Neutrophil (primary cell): ENCODE measurements around the gene MDM4.

Experiments
- H3K27ac ChIP-seq: fragments of 200-600 bp; sonication (generic); 2 replicates; pipeline ENCODE4 v1.5.1; 2016; ENCODE audit warnings: mild to moderate bottlenecking, moderate library complexity
- H3K27me3 ChIP-seq: fragments of 200-600 bp; sonication (generic); 2 replicates; pipeline ENCODE4 v1.6.0; 2016; ENCODE audit warnings: mild to moderate bottlenecking
- H3K36me3 ChIP-seq: fragments of 200-600 bp; sonication (generic); 2 replicates; pipeline ENCODE4 v1.5.1; 2017
- H3K4me1 ChIP-seq, 2 experiments: fragments of 200-600 bp in 1 of 2; sonication (generic) in 1 of 2; 1 replicate in 1 of 2; 2 replicates in 1 of 2; pipeline versions ENCODE4 v1.5.1 to v1.6.1; 2013 to 2016; ENCODE audit warnings: low read depth in 1 of 2, low read length in 1 of 2, mild to moderate bottlenecking in 1 of 2, moderate library complexity in 1 of 2; ENCODE audit not compliant: control insufficient read depth in 1 of 2, insufficient read depth in 1 of 2
- H3K4me3 ChIP-seq, 2 experiments: fragments of 200-600 bp in 1 of 2; sonication (generic) in 1 of 2; 1 replicate in 1 of 2; 2 replicates in 1 of 2; pipeline ENCODE4 v1.5.1; 2013 to 2016; ENCODE audit warnings: low read depth in 1 of 2, low read length in 1 of 2, mild to moderate bottlenecking in 1 of 2, moderate library complexity in 1 of 2
- H3K9me3 ChIP-seq: fragments of 200-600 bp; sonication (generic); 2 replicates; pipeline ENCODE4 v1.5.1; 2016
- TF ChIP-seq, protein P1 (sequence below): fragments of 200-600 bp; sonication (generic); IDR thresholded peaks from 2 replicates; pipeline ENCODE4 v1.5.1; 2016; ENCODE audit warnings: antibody characterized with exemption

MDM4 gene

DNA sequence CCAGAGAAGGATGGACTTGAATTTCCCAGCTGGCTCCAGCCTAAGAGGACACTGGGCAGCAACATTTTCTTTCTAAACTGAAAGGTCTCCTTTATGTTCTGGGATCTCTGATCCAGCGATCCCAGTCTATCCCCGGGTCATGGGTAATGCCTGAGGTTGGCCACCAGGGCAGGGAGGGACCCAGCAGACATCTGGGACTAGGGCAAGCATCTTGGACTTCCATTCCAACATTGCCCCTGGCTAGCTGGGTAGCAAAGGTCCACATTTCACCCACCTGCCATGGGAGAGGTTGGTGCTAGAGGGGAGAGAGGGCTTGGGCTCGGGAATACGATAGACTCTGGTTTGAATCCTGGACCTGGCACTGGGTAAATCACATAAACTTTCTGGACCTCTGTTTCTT is 84.8 kb downstream of the MDM4 start:
- Histone ChIP-seq H3K27me3 (peaks cover 8% of the 10 kb centered on the region), H3K27ac (no peak overlapping the region), H3K36me3 (no peaks in the 10 kb centered on the region), H3K4me3 (no peak overlapping the region), H3K4me1 (no peaks in the 10 kb centered on the region), H3K9me3 (no peaks in the 10 kb centered on the region)
- TF ChIP-seq, protein P1, sequence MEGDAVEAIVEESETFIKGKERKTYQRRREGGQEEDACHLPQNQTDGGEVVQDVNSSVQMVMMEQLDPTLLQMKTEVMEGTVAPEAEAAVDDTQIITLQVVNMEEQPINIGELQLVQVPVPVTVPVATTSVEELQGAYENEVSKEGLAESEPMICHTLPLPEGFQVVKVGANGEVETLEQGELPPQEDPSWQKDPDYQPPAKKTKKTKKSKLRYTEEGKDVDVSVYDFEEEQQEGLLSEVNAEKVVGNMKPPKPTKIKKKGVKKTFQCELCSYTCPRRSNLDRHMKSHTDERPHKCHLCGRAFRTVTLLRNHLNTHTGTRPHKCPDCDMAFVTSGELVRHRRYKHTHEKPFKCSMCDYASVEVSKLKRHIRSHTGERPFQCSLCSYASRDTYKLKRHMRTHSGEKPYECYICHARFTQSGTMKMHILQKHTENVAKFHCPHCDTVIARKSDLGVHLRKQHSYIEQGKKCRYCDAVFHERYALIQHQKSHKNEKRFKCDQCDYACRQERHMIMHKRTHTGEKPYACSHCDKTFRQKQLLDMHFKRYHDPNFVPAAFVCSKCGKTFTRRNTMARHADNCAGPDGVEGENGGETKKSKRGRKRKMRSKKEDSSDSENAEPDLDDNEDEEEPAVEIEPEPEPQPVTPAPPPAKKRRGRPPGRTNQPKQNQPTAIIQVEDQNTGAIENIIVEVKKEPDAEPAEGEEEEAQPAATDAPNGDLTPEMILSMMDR = no peak

DNA sequence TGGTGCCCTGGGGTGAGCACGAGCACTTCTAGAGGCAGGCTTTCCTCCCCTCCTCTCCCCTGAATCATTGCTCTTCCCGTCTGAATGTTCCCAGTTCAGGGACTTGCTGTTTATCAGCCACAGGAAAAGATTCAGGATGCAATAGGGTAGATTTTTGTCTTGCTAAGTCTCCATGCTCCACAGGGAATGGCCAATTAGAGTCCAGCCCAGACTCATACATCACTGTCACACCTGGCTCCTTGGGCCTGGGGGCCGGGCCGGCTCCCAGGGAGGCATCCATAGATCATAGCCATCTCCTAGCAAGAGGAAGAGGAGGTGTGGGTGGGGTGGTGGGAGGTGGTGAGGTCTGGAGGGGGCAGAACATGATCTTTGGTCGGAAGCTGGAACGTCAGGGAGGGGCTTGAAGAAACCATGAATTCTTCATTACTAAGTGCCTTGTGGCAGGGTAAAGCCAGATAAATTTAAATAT is 85.9 kb downstream of the MDM4 start:
- TF ChIP-seq, protein P1 = no peak
- Histone ChIP-seq H3K27ac (no peak overlapping the region), H3K9me3 (no peaks in the 10 kb centered on the region)

DNA sequence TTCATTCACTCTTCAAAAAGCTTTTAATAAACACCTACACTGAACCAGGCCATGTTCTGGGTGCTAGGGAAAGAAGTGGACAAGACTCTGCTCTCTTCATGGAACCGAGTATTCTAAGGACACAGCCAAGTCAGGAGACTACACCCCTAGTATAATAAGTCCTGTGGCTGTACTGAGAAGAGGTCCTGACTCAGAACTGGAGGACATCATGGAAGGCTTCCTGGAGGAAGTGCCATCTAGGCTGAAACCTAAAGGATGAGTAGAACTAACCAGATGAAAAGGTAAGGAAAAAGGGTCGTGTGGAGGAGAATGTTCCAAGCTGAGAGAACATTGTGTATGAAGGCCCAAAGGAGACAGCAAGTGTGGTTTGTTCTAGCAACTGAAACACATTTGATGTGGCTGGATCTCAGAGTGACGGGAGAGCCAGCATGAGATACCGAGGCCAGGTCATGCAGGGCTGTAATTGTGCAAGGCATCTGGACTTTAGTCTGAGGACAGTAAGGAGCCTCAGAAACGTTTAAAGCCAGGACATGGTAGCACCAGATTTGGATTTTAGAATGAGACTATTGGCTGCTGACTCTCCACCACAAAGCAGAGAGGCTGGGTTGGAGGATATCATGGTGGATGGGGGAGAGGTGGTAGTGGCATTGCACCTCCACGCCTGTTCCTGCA is 86.8 kb downstream of the MDM4 start:
- Histone ChIP-seq H3K9me3 (no peaks in the 10 kb centered on the region), H3K4me3 (no peak overlapping the region), H3K27ac (no peak overlapping the region), H3K4me1 (no peaks in the 10 kb centered on the region), H3K36me3 (no peaks in the 10 kb centered on the region), H3K27me3 (peaks cover 19% of the 10 kb centered on the region)
- TF ChIP-seq, protein P1 = no peak

More for the DNA sequence above, 85.9 kb downstream of the MDM4 start:
- H3K4me1 ChIP-seq = no peaks in the 10 kb centered on the region
- no peaks in the 10 kb centered on the region for H3K36me3 ChIP-seq
- H3K27me3 ChIP-seq = peaks cover 11% of the 10 kb centered on the region
- H3K4me3 ChIP-seq = no peak overlapping the region

DNA sequence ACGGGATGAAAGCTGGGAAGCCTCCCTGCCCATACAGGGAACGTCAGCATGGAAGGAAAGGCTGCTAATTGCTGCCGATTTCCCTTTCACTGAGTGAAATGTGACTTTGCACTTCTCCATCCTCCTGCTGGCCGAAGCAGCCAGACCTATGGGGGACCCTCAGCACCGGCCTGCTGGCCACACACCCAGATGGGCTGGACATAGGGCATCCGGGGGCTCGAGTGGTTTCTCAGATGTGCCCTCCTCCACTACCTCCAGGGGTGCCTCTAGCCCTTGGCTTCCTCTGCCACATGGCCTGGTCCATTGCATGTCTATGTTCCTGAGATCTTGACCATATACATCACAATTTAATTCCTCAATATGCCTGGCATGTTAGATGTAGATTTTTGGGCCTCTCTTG is 89.6 kb downstream of the MDM4 start:
- peaks cover 40% of the 10 kb centered on the region for H3K27me3 ChIP-seq
- TF ChIP-seq, protein P1 = no peak

More for the DNA sequence above, 89.6 kb downstream of the MDM4 start:
- Histone ChIP-seq H3K4me1 (no peaks in the 10 kb centered on the region), H3K36me3 (no peaks in the 10 kb centered on the region), H3K4me3 (no peak overlapping the region), H3K9me3 (no peaks in the 10 kb centered on the region), H3K27ac (no peak overlapping the region)
